GM21786 (cell line): ENCODE data around the gene AMPD2.
A peak's percentile ranks its signal among the peaks of the same experiment; 100 is the strongest.

Experiments used
- ATAC-seq: cut with Tn5 transposase; IDR thresholded peaks from one replicate; pipeline ENCODE4 v1.9.1; 2021; ENCODE audit not compliant: unreplicated experiment

AMPD2 gene

GRCh38 chr1:109619576-109620400 lies at the start of gene AMPD2, which contains the start of gene GNAT2:
Gene AMPD2 (plus strand): TSS chr1:109619837. CDS start chr1:109621176, 1,339 bp downstream.
Gene GNAT2 (minus strand): TSS chr1:109619616. CDS start chr1:109612870, 6,746 bp downstream.
- peak; percentile 39 for ATAC-seq

GRCh38 chr1:109570414-109570813 lies 49.2 kb upstream of the AMPD2 start:
- ATAC-seq = no peak

DNA sequence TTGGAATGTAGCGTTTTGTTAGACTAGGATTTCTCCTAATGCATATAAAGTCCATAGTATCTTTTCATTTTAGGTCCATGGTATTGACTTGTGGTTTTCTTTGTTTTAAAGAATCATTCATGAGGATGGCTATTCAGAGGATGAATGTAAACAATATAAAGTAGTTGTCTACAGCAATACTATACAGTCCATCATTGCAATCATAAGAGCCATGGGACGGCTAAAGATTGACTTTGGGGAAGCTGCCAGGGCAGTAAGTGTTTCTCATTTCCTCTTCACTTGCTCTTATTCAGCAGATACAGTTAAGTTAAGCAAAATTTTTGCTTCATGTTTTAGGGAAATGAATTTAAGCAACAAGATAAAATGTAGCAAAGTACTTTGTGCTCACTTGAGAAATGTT lies 45.9 kb upstream of the AMPD2 start:
- ATAC-seq = no peak

DNA sequence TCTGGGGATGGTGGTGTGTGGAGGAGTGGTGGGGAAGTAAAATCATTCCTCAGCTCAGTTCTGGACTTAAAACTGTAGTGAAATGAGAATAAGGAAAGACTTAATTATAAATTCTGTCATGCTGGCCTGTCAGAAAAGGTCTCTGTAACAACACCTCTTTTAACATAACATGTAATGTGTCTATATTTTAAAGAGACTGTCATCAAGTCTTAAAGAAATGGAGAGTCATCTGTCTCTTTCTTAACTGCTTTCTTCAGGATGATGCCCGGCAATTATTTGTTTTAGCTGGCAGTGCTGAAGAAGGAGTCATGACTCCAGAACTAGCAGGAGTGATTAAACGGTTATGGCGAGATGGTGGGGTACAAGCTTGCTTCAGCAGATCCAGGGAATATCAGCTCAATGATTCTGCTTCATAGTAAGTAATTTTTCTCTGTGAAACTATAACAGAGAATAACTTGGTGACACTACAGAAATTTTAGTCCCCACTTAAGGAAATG lies 40.6 kb upstream of the AMPD2 start:
- ATAC-seq = no peak

GRCh38 chr1:109579491-109579890 lies 40.1 kb upstream of the AMPD2 start:
- no peak for ATAC-seq

- no peak for ATAC-seq
Measured at GRCh38 chr1:109582021-109582420, 37.6 kb upstream of the AMPD2 start.

DNA sequence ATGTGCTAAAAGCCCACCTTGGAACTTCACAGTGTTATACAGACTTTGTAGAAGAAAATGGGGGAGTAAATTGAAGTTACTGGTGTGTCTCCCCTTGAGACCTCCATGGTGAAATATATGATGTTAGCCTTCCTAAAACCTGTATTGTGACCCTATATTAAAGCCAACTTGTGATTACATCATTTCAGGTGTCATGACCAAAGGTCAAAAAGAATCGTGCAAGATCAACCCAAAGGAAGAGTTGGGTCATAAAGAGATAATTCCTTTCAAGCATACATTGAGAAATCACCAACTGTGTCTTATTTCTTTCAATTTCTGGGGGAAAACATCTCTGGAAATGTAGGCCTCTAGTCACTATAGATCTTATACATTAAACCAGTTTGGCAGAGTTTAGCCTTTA lies 34.9 kb upstream of the AMPD2 start:
- no peak for ATAC-seq

DNA sequence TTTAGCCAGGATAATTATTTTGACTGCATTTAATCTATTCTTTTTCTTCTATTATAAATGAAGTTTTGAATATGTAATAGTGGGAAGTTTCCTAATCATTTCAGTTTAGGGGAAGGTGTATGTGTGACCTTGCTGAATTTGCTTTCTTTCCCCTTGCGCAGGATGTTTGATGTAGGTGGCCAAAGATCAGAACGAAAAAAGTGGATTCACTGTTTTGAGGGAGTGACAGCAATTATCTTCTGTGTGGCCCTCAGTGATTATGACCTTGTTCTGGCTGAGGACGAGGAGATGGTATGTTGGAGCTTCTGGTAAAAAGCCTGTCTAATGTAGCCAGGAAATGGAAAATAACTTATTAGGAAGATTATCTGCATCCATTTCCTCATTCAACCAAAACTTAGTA lies 33.6 kb upstream of the AMPD2 start:
- no peak for ATAC-seq

- ATAC-seq = no peak
Measured at GRCh38 chr1:109589177-109589576, 30.5 kb upstream of the AMPD2 start.

- ATAC-seq = no peak
Measured at GRCh38 chr1:109589679-109590078, 30.0 kb upstream of the AMPD2 start.

DNA sequence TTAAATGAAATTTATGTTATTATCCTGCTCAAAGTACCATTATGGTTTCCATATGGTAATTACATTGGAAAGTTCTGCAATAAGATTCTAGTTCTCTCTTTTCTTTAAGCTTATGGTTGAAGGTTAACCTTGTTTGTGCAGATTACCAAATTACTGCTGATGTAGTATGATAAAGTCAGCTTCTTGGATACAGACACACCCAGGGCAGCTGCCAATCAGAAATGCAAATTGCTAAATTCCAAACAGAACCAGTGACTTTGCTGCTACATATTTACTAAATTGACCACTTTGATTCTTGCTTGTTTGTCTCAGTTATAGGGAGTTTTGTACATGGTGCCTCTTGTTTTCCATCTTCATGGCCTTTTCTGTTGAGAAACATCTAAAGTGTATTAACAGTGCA lies 26.7 kb upstream of the AMPD2 start:
- ATAC-seq = no peak

DNA sequence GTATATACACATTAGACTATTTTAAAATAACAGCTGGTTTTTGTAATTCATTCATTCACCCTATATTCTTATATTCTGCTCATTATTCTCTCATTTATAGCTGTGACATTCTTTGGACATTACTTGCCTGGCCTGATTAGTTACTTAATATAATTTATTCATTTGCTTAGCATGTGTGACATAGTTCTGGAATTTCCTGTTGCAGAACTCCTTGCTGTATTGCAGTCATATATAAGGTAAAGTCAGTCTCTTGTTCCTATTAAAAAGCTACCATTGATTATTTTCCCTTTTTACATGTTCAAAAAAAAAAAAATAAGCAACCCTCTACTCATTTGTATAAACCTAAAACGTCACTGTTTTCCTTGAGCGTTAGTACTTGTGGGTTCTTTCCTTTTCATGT lies 24.1 kb upstream of the AMPD2 start:
- ATAC-seq = no peak

GRCh38 chr1:109598156-109598555 lies 21.5 kb upstream of the AMPD2 start:
- no peak for ATAC-seq

- ATAC-seq = no peak
Measured at GRCh38 chr1:109598655-109599054, 21.0 kb upstream of the AMPD2 start.

- ATAC-seq = no peak
Measured at GRCh38 chr1:109603229-109603628, 16.4 kb upstream of the AMPD2 start.

DNA sequence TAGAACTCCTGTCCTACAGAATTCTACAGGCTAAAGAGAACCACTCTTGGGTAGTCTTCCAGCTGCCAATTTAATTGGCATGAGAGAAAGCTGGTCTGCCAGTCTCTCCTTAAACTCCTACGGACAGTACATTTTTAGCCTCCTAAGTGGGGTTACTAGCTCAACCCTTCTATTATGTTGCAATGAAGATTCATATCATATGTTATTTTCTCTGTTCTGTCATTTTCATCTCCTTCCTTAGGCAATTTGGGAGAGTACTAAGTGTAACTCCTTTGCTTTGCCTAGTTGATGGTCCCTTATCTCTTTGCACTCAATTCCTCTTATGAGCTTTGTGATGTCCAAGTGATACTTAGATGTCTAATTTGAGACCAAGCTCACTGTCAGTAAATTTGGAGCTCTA lies 14.3 kb upstream of the AMPD2 start:
- no peak for ATAC-seq

DNA sequence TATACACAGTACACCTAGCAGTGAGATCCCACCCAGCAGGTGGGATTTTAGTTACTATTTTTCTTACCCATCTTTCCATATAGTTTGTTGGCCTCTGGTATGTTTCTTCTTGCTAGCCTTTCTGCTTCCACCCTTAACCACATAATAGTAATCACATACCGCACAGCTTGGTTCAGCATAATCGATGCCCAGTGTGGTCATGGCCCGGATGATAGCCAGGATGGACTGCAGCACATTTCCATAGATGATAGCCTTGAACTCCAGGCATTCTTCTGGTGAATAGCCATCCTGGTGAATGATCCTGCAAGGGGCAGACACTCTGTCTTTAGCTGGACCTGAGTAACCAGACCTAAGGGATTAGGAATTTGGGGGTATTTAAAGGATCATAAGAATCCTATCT lies 9.8 kb upstream of the AMPD2 start:
- no peak for ATAC-seq

- ATAC-seq = no peak
Measured at GRCh38 chr1:109610609-109611307, 8.9 kb upstream of the AMPD2 start.

- no peak for ATAC-seq
Measured at GRCh38 chr1:109611308-109611990, 8.2 kb upstream of the AMPD2 start.

GRCh38 chr1:109613361-109614147 lies 6.1 kb upstream of the AMPD2 start:
- no peak for ATAC-seq

DNA sequence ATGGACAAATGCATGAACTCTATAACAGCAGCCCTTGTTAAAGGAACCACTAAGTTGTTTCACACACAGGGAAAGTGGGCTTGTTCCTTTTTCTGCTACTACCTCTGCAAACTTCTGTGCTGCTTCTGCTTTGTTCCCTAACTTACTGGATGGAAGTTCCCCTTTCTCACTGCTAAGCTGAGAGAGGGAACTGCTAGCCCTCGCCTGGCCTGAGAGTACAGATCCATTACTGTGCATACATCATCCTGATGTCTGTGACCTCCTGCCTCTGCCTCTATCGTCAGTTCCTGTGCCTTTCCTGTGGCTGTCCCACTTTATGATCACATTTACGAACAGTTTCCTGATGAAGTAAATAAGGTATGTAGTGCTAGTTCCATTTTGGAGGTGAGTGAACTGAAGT lies 3.8 kb upstream of the AMPD2 start:
- no peak for ATAC-seq
